Stimulated activated CD8-positive, alpha-beta memory T cell treated with anti-CD3 and anti-CD28 coated beads, Interleukin-12 subunit alpha, Interleukin-12 subunit beta, amount 100 ng/mL, for 24 hours (primary cell): ENCODE results near the gene FBXW4.
"Not testable (repeated sequence)": the region's sequence is repeated elsewhere in the genome, so short reads cannot be mapped to it uniquely, and the experiment has no call there.

ENCODE experiments used
- DNase-seq: peaks from one replicate; pipeline ENCODE4 v3.0.0-alpha.2; 2020; ENCODE audit errors: extremely low read depth

The FBXW4 gene

GRCh38 chr10:101617102-101617823 lies 77.7 kb downstream of the FBXW4 start:
- DNase-seq = no peak

- DNase-seq = no peak
Observed at GRCh38 chr10:101616415-101617101, 78.4 kb downstream of the FBXW4 start.

GRCh38 chr10:101615525-101616116 lies 79.3 kb downstream of the FBXW4 start:
- no peak for DNase-seq

- no peak for DNase-seq
Observed at GRCh38 chr10:101614663-101615524, 80.1 kb downstream of the FBXW4 start.

- DNase-seq = no peak
Observed at GRCh38 chr10:101613646-101614045, 81.3 kb downstream of the FBXW4 start.

- no peak for DNase-seq
Observed at GRCh38 chr10:101612872-101613271, 82.1 kb downstream of the FBXW4 start.

- DNase-seq = no peak
Observed at GRCh38 chr10:101612086-101612485, 82.9 kb downstream of the FBXW4 start.

GRCh38 chr10:101611096-101611905 lies 83.7 kb downstream of the FBXW4 start:
- DNase-seq = no peak

GRCh38 chr10:101609481-101609880 lies 85.5 kb downstream of the FBXW4 start:
- DNase-seq = no peak

GRCh38 chr10:101607124-101607523 lies 87.8 kb downstream of the FBXW4 start:
- DNase-seq = no peak

- peak; percentile 26 for DNase-seq
Observed at GRCh38 chr10:101602761-101603398, 92.1 kb downstream of the FBXW4 start.

- DNase-seq = no peak
Observed at GRCh38 chr10:101601541-101601940, 93.4 kb downstream of the FBXW4 start.

GRCh38 chr10:101597091-101597900 lies 97.7 kb downstream of the FBXW4 start:
- no peak for DNase-seq

- no peak for DNase-seq
Observed at GRCh38 chr10:101595591-101596433, 99.2 kb downstream of the FBXW4 start.

GRCh38 chr10:101593331-101593730 lies 101.6 kb downstream of the FBXW4 start:
- DNase-seq = not testable (repeated sequence)

GRCh38 chr10:101588879-101589278 lies 106.1 kb downstream of the FBXW4 start:
- no peak for DNase-seq

- DNase-seq = peak; percentile 86
Observed at GRCh38 chr10:101587725-101588653, 107.0 kb downstream of the FBXW4 start, which contains the start of the genes DPCD and POLL. TSS of gene DPCD (plus strand) at chr10:101588321. CDS start at chr10:101588337, 16 bp downstream. TSS of gene POLL (minus strand) at chr10:101588257. CDS start at chr10:101587360, 897 bp downstream.
